T-helper 17 cell (primary cell): ENCODE measurements around the gene NOP10. TPM values are rescaled to one million over a fixed set of nuclear protein-coding genes. Genes with fewer than 3 reads are reported as not detected.
"Not testable (repeated sequence)": the region's sequence is repeated elsewhere in the genome, so short reads cannot be mapped to it uniquely, and the experiment has no call there.

Experiments used
- ATAC-seq: fragments of 150-1000 bp; cut with Tn5 transposase; 2 replicates; pipeline ENCODE4 v1.10.0; 2021; ENCODE audit warnings: mild to moderate bottlenecking, moderate library complexity
- DNase-seq, 3 donors: peaks; one replicate each; pipeline versions ENCODE4 v3.0.0 to v3.0.0-alpha.2; 2020 to 2021
- H3K9me3 ChIP-seq: one replicate; pipeline ENCODE4 v1.7.0; 2013; ENCODE audit warnings: low read length, mild to moderate bottlenecking; ENCODE audit not compliant: control insufficient read depth, poor library complexity, severe bottlenecking
- H3K27ac Mint-ChIP-seq: one replicate; pipeline ENCODE4 v1.8.0; 2022; ENCODE audit warnings: mild to moderate bottlenecking, moderate library complexity, mixed read lengths
- H3K27me3 Mint-ChIP-seq: one replicate; pipeline ENCODE4 v1.8.0; 2022; ENCODE audit warnings: mixed read lengths
- H3K36me3 Mint-ChIP-seq: one replicate; pipeline ENCODE4 v1.8.0; 2022; ENCODE audit warnings: low read depth, mixed read lengths
- H3K4me1 Mint-ChIP-seq: one replicate; pipeline ENCODE4 v1.8.0; 2022; ENCODE audit warnings: mild to moderate bottlenecking, mixed read lengths
- H3K4me3 Mint-ChIP-seq: one replicate; pipeline ENCODE4 v1.8.0; 2022; ENCODE audit warnings: mild to moderate bottlenecking, moderate library complexity, mixed read lengths
- total RNA-seq, 4 donors: library from RNA in 2 of 4; stranded (reverse) in 2 of 4; gene quantifications; one replicate each; pipeline ENCODE4 v1.2.3 and lab custom pipeline; 2022 to 2026

NOP10 gene
- total RNA-seq (10 to 100 TPM; 40.8 to 52.8 TPM), total RNA-seq (lab: John Stamatoyannopoulos, UW) (21.0 to 63.0 reads per million in 2 donors)

GRCh38 chr15:34342737-34343575 is at the start of gene NOP10, which contains the start of gene NUTM1:
Gene NOP10, minus strand, starts transcription at chr15:34343136. Its CDS starts 63 bp downstream, at chr15:34343073.
Gene NUTM1, plus strand, starts transcription at chr15:34343315. Its CDS starts 382 bp downstream, at chr15:34343697.
- Mint-ChIP-seq H3K27ac (peak within 1 kb of the TSS; percentile 14), H3K27me3 (peaks cover under 1% of the 10 kb centered on the region), H3K36me3 (peaks cover 2% of the 10 kb centered on the region), H3K4me3 (no peak within 1 kb of the TSS), H3K4me1 (peaks cover 13% of the 10 kb centered on the region)
- ATAC-seq (peak; percentile 90), DNase-seq (peak; percentile 85 to 94 (median 89))
- no peaks in the 10 kb centered on the region for H3K9me3 ChIP-seq

- H3K27me3 Mint-ChIP-seq, DNase-seq, ATAC-seq, H3K36me3 Mint-ChIP-seq, H3K9me3 ChIP-seq, H3K4me3 Mint-ChIP-seq, H3K27ac Mint-ChIP-seq, H3K4me1 Mint-ChIP-seq: not testable (repeated sequence)
Measured at GRCh38 chr15:34389594-34390086, 46.7 kb upstream of the NOP10 start.

- H3K27me3 Mint-ChIP-seq, ATAC-seq, H3K36me3 Mint-ChIP-seq, H3K9me3 ChIP-seq, H3K4me3 Mint-ChIP-seq, DNase-seq, H3K4me1 Mint-ChIP-seq, H3K27ac Mint-ChIP-seq: not testable (repeated sequence)
Measured at GRCh38 chr15:34381829-34382521, 39.0 kb upstream of the NOP10 start.

- DNase-seq, H3K27me3 Mint-ChIP-seq, H3K4me3 Mint-ChIP-seq, H3K9me3 ChIP-seq, ATAC-seq, H3K4me1 Mint-ChIP-seq, H3K36me3 Mint-ChIP-seq, H3K27ac Mint-ChIP-seq: not testable (repeated sequence)
Measured at GRCh38 chr15:34380491-34380890, 37.6 kb upstream of the NOP10 start.

GRCh38 chr15:34376856-34377255 is 33.9 kb upstream of the NOP10 start:
- Mint-ChIP-seq H3K27me3 (no peaks in the 10 kb centered on the region), H3K4me3 (no peak overlapping the region), H3K4me1 (peaks cover 2% of the 10 kb centered on the region), H3K27ac (no peak overlapping the region), H3K36me3 (no peaks in the 10 kb centered on the region)
- no peak for ATAC-seq
- H3K9me3 ChIP-seq: no peaks in the 10 kb centered on the region
- no peak for DNase-seq

- H3K36me3 Mint-ChIP-seq, DNase-seq, H3K9me3 ChIP-seq, ATAC-seq, H3K4me3 Mint-ChIP-seq, H3K27me3 Mint-ChIP-seq, H3K27ac Mint-ChIP-seq, H3K4me1 Mint-ChIP-seq: not testable (repeated sequence)
Measured at GRCh38 chr15:34375541-34375940, 32.6 kb upstream of the NOP10 start.

- peaks cover 4% of the 10 kb centered on the region for H3K4me1 Mint-ChIP-seq
- peak overlapping the region; percentile 51 for H3K27ac Mint-ChIP-seq
- H3K27me3 Mint-ChIP-seq: no peaks in the 10 kb centered on the region
- no peak overlapping the region for H3K4me3 Mint-ChIP-seq
- ATAC-seq (no peak), DNase-seq (no peak)
- H3K9me3 ChIP-seq: no peaks in the 10 kb centered on the region
- no peaks in the 10 kb centered on the region for H3K36me3 Mint-ChIP-seq
Measured at GRCh38 chr15:34374816-34375215, 31.9 kb upstream of the NOP10 start.

GRCh38 chr15:34373951-34374350 is 31.0 kb upstream of the NOP10 start:
- Mint-ChIP-seq H3K27ac (peak overlapping the region; percentile 51), H3K4me1 (peaks cover 6% of the 10 kb centered on the region), H3K27me3 (no peaks in the 10 kb centered on the region), H3K36me3 (no peaks in the 10 kb centered on the region), H3K4me3 (no peak overlapping the region)
- no peak for DNase-seq
- ATAC-seq: no peak
- H3K9me3 ChIP-seq: no peaks in the 10 kb centered on the region

- no peak overlapping the region for H3K4me3 Mint-ChIP-seq
- H3K27me3 Mint-ChIP-seq: no peaks in the 10 kb centered on the region
- peaks cover 28% of the 10 kb centered on the region for H3K4me1 Mint-ChIP-seq
- H3K36me3 Mint-ChIP-seq: no peaks in the 10 kb centered on the region
- peak overlapping the region; percentile 88 for H3K27ac Mint-ChIP-seq
- no peak for ATAC-seq
- DNase-seq: no peak
- no peaks in the 10 kb centered on the region for H3K9me3 ChIP-seq
Measured at GRCh38 chr15:34370643-34371042, 27.7 kb upstream of the NOP10 start.

- H3K9me3 ChIP-seq: no peaks in the 10 kb centered on the region
- no peak for DNase-seq
- Mint-ChIP-seq H3K36me3 (no peaks in the 10 kb centered on the region), H3K27me3 (no peaks in the 10 kb centered on the region), H3K4me1 (peaks cover 32% of the 10 kb centered on the region), H3K27ac (peak overlapping the region; percentile 88), H3K4me3 (no peak overlapping the region)
- no peak for ATAC-seq
Measured at GRCh38 chr15:34370129-34370528, 27.2 kb upstream of the NOP10 start.

GRCh38 chr15:34367101-34368081 is 24.5 kb upstream of the NOP10 start, which contains the start of gene LPCAT4:
Gene LPCAT4, minus strand, starts transcription at chr15:34367196. Its CDS starts 96 bp downstream, at chr15:34367100.
- peaks cover 40% of the 10 kb centered on the region for H3K4me1 Mint-ChIP-seq
- H3K9me3 ChIP-seq: no peaks in the 10 kb centered on the region
- DNase-seq: peak; percentile 84 to 86 (median 85)
- H3K27ac Mint-ChIP-seq: peak within 1 kb of the TSS; percentile 88
- no peaks in the 10 kb centered on the region for H3K36me3 Mint-ChIP-seq
- no peaks in the 10 kb centered on the region for H3K27me3 Mint-ChIP-seq
- peak; percentile 88 for ATAC-seq
- H3K4me3 Mint-ChIP-seq: peak within 1 kb of the TSS; percentile 98

GRCh38 chr15:34366271-34367065 is 23.5 kb upstream of the NOP10 start:
- Mint-ChIP-seq H3K27ac (peak overlapping the region; percentile 88), H3K4me3 (peak overlapping the region; percentile 98), H3K4me1 (peaks cover 42% of the 10 kb centered on the region), H3K27me3 (no peaks in the 10 kb centered on the region), H3K36me3 (no peaks in the 10 kb centered on the region)
- no peaks in the 10 kb centered on the region for H3K9me3 ChIP-seq
- no peak for ATAC-seq
- DNase-seq: peak; percentile 22 to 44 (median 40)
